Stimulated activated CD4-positive, alpha-beta T cell treated with anti-CD3 and anti-CD28 coated beads, Interleukin-1b, Interleukin-23, amount 100 ng/mL, for 4 hours (primary cell): ENCODE results near the gene FOLH1.
"Not testable (repeated sequence)": the region's sequence is repeated elsewhere in the genome, so short reads cannot be mapped to it uniquely, and the experiment has no call there.

Experiments
- DNase-seq, 2 donors: peaks; one replicate each; pipeline ENCODE4 v3.0.0-alpha.2; 2020; ENCODE audit warnings: low read depth in 2 of 2

The FOLH1 gene

DNA sequence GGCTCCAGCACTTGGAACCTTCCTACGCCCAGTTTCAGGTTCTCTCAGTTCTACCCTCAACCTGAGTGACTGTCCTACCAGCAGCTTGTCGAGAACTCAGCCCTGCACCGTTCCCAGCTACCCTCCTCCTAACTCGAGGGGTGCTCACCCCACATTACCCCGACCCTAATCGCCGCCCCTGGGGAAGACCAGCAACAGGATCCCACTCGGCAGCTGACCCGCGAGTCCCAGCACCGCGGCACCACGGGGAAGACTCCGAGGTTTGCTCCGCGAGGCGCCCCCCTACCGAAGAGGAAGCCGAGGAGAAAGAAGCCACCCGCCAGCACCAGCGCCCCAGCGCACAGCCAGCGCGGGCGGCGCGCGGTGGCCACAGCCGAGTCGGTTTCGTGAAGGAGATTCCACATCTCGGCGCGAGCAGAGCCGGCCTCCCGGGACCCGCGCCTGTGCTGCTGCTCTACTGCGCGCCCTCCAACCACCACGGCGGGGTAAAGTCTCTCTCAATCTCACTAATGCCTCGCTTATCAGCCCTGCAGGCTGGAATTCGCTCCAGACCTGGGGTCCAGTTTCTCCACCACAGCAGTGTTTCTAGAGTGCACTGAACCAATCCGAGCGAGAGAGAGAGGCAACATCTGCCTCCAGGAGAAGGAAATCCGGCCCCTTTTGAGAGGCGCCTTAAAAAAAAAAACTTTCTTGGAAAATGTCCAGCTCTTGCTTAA, at the start of gene FOLH1:
Gene FOLH1 (minus strand): TSS at position 597 of the 716 bp plus-strand sequence. CDS start 193 bp downstream, at position 404.
- DNase-seq = peak in 1 of 2 donors; percentile 0

DNA sequence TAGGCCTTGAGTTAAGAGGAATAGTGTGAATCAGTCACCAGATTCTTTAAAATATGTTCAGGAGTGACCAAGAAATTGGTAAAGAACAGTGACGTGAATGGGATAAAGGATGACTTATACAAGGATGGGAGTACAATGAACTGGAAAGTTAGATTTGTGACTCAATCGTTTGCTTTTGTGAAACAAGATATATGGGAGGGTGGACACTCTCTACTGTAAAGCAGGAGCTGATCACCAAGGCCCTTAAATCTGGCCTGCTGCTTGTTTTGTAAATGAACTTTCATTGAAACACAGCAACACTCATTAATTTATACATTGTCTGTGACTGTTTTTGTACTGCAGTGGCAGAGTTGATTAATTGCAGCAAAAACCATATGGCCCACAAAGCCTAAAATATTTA, 46.7 kb upstream of the FOLH1 start:
- not testable (repeated sequence) for DNase-seq

DNA sequence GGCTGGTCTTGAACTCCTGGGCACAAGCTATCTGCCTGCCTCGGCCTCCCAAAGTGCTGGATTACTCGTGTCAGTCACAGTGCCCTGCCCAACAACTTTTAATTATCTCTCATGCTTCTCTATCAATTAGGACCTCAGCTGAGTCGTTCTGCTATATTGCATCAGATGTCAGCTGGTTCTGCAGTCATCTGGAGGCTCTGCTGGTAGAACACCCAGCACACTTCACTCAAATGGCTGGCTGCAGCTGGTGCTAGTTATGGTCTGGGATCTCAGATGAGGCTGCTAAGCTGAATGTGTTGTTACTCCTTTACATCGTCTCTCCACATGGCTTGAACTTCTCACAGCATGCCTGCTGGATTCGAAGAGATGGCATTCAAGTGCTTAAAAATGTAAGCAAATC, 42.8 kb upstream of the FOLH1 start:
- not testable (repeated sequence) for DNase-seq

DNA sequence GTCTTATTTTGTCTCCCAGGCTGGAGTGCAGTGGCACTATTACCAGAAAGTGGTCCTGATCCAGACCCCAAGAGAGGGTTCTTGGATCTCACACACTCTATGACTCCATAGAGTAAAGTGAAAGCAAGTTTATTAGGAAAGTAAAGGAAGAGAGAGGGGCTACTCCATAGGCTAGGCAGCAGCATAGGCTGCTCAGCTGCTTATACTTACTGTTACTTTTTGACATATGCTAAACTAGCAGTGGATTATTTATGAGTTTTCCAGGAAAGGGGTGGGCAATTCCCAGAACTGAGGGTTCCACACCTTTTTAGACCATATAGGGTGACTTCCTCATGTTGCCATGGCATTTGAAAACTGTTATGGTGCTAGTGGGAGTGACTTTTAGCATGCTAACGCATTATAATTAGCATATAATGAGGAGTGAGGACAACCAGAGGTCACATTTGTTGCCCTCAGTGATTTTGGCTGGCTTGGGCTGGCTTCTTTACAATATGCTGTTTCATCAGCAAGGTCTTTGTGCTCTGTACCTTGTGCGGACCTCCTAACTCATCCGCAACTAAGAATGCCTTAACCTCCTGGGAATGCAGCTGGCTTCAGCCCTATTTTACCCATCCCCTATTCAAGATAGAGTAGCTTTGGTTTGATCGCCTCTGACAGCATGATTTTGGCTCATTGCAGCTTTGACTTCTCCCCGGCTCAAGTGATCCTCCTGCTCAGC, 42.2 kb upstream of the FOLH1 start:
- not testable (repeated sequence) for DNase-seq

DNA sequence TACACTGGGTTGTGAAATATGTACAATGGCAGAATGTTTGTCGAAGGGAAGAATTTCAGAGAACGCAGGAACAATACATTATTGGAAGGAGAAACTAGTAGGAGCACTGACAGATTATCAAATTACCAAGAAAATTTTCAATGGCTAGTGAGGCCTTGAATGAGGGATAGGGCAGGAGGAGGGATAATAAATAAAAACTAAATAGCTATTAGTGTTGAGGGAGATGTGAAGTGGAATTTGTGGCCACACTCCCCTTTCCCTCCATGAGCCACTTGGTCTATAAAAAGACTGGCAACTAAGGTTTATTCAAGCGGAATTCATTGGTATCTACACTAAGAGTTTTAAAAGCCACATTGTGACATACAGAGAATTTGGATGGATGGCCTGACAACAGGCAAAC, 41.0 kb upstream of the FOLH1 start:
- not testable (repeated sequence) for DNase-seq

DNA sequence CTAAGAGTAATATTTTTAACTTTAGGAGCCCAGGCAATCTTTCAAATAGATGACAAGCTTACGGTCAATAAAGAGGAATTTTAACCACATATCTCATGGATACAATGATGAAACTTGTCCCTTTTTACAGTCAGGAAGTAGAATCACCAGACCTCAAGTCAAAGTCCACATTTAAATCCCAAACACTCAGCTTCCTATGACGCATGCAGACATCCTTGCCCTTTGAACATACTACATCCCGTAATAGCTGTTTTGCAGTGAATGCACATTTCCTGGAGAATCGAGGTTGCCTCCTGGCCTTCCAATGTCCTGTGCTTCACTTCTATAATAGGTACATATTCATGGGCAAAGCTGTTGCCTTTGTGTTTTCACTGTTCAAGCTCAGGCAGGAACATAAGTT, 25.3 kb upstream of the FOLH1 start:
- DNase-seq = not testable (repeated sequence)

DNA sequence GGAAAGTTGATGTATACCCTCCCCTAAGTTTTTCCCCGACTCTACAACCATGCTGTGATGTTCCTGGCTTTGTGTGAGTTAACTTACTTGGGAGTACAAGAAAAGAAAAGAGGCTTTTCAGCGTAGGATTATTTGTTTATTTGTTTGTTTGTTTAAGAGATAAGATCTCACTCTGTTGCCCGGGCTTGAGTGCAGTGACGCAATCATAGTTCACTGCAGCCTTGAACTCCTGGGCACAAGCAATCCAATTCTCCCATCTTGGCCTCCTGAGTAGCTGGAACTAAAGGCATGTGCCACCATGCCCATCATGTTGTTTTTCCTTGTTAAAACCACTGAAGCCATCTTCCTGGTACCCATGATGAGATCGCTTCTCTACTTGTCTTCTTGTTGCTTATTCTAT, 24.6 kb upstream of the FOLH1 start:
- DNase-seq = not testable (repeated sequence)

DNA sequence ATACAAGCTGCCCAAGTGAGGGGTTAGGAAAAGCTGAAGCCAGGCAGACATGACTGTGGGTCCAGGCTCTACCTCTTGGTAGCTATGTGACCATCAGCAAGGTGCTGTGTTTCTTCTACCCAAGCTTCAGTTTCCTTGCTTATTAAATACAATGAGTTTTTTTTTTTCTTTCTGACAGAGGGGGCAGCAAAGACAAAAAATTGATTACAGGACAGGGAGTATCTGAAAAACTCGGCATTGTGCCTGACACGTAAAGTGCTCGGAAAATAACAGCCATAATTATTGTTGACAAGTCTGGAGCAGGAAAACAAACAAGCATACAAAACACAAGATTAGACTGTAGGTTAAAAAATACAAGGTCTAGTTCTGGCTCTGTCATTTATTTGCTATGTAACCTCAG, 23.3 kb upstream of the FOLH1 start:
- DNase-seq = not testable (repeated sequence)

DNA sequence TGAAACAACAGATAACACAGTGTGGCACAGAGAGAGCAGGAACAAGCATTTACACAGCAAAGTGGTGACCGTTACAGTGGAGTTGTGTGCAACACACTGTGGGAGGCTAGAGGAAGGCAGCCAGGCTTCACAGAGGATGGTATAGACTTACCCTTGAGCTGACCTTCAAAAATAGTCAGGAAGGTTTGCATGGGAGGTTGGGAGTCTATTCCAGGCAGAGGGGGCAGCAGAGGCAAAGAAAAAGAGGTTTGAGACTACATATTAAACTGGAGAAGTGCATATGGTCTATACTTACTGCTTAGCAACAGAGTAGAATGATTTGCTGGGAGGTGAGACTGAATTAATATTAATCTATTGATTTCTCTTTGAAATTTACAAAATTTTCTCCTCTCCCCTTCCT, 22.1 kb upstream of the FOLH1 start:
- not testable (repeated sequence) for DNase-seq

DNA sequence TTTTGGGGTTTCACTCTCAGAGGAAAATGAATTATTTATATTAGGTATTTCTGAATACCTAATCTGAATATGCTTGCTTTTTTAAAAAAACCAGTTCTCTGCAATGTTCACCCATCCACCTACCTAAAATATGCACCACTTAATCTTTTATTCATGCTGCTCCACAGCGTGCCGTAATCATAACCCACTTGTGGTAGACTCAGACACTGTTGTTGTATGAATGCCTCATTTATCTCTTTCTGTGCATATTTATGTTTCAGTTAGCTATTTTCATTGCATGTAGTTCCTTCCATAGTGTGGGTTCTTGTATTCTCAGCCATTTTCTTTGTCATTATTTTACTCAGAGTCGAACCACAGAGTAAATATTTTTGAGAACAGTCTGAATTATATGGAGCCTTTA, 21.6 kb upstream of the FOLH1 start:
- not testable (repeated sequence) for DNase-seq

DNA sequence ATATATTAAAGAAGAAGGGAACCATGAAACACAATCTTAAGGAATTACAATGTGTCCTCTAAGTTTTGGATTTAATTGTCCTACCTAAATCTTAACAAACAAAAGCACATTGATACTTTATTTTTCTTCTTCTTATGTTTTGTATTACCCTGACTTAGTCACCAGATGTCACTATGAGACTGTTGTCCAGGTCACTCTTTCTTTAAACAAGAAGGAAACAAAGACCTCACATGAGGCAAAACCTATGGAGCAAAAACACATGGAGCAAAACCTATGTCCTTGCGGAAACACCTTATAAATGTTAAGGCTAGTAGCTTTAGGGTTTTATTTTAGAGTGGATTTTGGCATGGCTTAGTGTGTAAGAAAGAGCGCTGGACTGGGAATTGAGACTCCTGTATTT, 20.7 kb upstream of the FOLH1 start:
- not testable (repeated sequence) for DNase-seq

DNA sequence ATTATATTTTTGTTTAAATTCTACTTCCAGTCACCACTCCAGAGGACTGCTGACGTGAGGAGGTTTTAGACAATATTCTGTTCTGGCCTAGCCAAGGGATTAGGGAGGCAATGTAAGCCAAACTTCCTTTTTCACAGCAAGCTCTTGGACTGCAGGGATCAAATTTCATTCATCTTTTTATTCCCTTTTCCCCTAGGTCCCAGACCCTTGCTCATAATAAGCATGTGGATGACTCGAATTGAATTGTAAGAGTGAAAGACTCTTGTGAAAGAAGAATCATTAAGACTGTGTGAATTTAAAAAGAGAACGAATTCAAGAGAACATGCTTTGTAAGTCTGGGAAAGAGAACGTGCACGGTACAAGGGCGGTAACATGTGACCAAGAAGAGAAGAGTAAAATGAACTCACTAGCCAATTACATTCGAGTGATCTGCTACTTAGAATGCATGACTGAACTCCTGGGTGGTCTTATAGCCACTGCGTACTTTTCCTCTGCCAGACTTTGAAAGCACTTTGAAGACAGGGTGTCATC, 16.9 kb upstream of the FOLH1 start:
- DNase-seq = not testable (repeated sequence)

DNA sequence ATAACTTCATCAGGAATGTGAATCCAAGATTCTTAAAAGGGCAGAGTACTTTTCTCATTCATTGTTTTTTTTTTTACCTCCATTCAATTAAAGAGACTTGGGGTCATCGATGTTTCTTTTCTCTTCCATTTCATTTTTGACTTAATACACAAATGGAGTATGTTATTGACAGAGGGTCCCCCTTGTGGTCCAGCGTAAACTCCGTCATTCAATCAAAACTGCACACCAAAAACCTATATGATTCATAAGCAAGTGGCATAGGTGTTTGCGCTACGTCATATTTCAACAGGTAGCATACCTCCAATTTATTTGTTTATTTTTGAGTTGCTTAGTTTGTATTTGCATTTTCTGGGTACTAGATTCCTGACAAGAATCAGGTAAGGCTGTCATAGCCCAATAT, 12.7 kb upstream of the FOLH1 start:
- no peak for DNase-seq

DNA sequence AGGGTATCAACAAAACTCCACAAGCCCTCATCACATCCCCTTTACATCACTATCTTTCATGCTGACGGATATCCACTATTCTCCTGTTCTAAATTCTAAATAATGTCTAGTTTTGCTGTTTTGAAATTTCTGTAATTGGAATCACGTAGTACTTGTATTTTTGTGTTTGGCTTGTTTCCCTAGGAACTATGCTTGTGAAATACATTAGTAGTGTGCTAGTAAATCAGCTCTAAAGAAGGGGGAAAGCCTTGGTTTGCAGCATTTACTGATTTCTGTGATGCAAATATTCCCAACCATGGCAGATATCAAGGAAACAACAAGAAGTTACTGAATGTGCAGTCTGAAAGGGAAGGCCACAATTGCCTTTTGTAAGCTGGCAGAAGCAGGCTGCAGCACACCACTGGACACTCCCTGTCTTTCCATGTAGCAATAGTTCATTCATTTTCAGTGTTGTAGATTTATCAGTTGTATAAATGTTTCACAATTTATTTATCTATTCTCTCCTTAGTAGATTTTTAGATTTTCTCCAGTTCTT, 4.7 kb upstream of the FOLH1 start:
- DNase-seq = no peak

DNA sequence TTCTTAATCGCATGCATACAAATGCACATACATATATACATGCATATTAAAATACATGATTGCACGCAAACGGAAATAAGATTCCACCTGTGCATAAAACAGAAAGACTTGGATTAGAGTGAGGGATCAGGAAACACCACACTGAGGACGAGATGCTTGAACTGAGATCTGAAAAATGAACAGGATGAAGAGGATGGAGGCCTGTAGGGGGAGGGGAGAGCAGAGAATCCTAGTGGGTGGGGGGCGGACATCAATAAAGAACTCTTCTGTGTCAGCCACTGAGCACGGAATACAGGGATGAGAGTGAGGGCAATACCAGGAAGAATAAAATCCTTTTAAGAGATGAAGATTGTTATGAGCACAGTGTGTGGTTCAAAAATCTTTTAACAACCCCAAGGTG, 1.4 kb downstream of the FOLH1 start:
- DNase-seq = not testable (repeated sequence)

DNA sequence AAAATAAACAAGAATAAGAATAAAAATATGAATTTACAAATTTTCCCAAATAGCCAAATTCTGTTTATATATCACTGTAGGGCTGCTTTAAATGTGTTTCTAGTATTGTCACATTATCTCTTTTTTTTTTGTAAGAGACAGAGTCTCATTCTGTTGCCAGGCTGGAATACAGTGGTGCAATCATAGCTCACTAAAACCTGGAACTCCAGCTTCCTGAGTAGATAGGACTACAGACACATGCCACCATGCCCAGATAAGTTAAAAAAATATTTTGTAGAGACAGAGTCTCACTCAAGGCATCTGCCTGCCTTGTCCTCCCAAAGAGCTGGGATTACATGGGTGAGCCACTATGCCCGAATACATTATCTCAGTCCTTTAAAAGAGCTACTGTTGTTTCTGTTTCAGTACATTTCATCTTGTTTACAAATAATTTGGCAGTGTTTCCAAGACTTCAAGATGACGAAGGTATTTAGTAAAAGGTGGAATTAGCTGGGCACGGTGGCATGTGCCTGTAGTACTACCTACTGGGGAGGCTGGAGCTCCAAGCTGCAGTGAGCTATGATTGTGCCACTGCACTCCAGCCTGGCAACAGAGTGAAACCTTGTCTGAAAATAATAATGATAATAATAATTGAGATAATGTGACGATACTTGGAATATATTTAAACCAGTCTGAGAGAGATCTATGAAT, 6.0 kb downstream of the FOLH1 start:
- DNase-seq = no peak

DNA sequence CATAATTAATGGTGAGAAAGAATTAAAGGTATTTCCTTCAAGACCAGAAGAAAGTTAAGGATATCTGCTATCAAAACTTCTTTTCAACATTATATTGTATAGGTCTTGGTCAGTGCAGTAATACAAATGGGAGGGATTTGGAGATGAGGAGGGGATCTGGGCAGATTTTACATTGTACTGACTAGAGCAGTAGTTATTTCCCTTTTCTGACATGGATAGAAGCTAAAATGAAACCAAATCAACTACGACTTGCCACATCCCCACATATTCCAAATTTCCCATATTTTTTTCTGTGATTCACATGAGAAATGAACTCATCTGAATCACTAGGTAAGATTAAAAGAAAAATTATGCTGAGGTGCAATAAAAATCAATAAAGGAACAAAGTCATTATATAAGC, 11.6 kb downstream of the FOLH1 start:
- not testable (repeated sequence) for DNase-seq

DNA sequence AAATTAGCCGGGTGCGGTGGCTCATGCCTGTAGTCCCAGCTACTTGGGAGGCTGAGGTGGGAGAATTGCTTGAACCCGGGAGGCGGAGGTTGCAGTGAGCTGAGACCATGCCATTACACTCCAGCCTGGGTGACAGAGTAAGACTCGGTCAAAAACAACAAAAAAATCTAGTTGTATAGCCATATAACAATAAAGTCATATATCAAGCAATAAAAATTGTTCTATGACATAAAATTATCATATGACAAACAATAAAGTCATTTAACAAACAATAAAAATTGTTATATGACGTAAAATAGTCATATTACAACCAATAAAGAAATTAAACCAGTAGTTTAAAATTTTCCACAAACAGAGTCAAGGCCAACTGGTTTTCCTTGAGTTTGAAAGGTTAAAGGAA, 12.4 kb downstream of the FOLH1 start:
- not testable (repeated sequence) for DNase-seq

DNA sequence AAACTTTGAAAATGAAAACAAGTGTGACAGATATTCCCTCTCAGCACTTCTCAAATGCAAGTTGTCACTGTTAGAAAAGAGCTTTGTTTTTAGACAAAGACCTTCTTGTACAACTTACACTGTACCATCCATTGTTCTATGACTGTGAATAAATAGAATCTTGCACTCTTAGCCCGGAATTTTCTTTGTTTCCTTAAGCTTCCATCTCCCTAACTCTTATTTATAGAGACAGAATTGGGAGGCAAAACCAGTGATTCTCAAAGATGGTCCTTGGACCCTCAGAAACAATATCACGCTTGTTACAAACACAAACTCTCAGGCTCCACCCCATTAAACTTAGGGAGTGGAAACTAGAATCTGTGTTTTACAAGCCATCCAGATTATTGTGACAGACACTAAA, 18.1 kb downstream of the FOLH1 start:
- DNase-seq = not testable (repeated sequence)

DNA sequence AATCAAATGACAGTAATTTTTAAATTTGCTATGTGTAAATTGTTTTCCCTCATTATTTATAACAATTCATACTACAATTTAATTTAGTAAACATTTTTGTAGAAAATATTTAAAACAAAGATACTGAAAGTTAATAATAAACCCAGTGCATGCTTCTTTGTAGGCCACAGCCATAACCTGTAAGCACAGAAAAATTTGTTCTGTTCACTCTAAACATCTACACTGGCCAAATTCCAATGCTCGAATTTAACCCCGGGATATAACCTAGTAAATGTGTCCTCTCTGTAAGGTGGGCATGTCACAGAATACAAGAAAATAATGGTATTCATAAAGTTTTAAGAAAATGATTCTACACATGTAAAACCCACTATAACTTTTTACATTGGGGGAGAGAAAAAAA, 22.2 kb downstream of the FOLH1 start:
- DNase-seq = not testable (repeated sequence)

DNA sequence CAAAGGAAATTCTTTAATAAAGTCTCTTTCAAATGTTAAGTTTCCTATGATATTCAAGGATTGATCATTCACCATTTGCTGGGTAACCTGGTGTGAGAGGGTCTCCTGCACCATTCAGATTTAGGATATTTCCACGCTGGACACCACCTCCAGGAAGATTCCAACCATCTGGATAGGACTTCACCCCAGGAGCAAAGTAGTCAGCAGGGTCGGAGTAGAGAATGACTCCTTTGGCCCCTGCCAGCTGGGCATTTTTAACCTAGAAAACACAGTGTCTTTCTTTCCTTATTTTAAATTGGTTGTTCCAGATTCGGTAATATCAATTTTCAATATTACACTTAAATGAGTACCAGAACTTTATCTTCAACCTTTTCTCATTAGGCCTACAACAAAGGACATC, 22.8 kb downstream of the FOLH1 start:
- not testable (repeated sequence) for DNase-seq

DNA sequence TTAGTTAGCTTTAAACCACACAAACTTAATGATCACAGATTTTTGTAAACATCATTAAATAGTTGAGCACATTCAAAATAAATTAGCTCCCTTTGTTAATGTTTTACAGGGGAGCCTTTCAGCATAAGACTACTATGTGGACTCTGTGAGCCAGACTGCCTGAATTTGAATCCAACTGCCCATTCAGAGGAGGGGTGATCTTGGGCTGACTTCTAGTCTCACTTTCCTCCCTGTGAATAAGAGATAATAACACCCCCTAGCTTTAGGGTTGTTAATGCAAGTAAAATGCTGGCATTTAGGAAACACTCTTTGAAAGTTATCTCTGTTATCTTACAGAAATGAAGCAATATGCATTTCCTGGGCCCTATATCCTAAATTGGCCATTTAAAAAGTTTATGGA, 23.6 kb downstream of the FOLH1 start:
- DNase-seq = not testable (repeated sequence)
